Endothelial cell (in vitro differentiated cells): ENCODE results near the gene MCM3AP. TPM values are rescaled to one million over a fixed set of nuclear protein-coding genes. Genes with fewer than 3 reads are reported as not detected.
A peak's percentile ranks its signal among the peaks of the same experiment; 100 is the strongest.

Source experiments
- DNase-seq: peaks from one replicate; pipeline ENCODE4 v3.0.0; 2021; ENCODE audit warnings: low spot score
- H3K27ac Mint-ChIP-seq: one replicate; pipeline ENCODE4 v1.8.0; 2021; ENCODE audit warnings: mixed read lengths, inconsistent platforms; ENCODE audit not compliant: unreplicated experiment
- H3K27me3 Mint-ChIP-seq: one replicate; pipeline ENCODE4 v1.8.0; 2021; ENCODE audit warnings: mild to moderate bottlenecking, moderate library complexity, mixed read lengths, inconsistent platforms; ENCODE audit not compliant: unreplicated experiment
- H3K36me3 Mint-ChIP-seq: one replicate; pipeline ENCODE4 v1.8.0; 2021; ENCODE audit warnings: mild to moderate bottlenecking, low read depth, mixed read lengths, inconsistent platforms; ENCODE audit not compliant: unreplicated experiment
- H3K4me1 Mint-ChIP-seq: one replicate; pipeline ENCODE4 v1.8.0; 2021; ENCODE audit warnings: mild to moderate bottlenecking, mixed read lengths, inconsistent platforms; ENCODE audit not compliant: unreplicated experiment
- H3K4me3 Mint-ChIP-seq: one replicate; pipeline ENCODE4 v1.8.0; 2021; ENCODE audit warnings: mild to moderate bottlenecking, mixed read lengths, inconsistent platforms; ENCODE audit not compliant: unreplicated experiment
- H3K9me3 Mint-ChIP-seq: one replicate; pipeline ENCODE4 v1.8.0; 2021; ENCODE audit warnings: mixed read lengths, inconsistent platforms; ENCODE audit not compliant: unreplicated experiment
- total RNA-seq: library from RNA; stranded (reverse); fragmentation: NEBNext Ultra II Directional; extraction: Animal tissue kit (Norgen Biotek cat#: 25700); gene quantifications from one replicate; pipeline ENCODE4 v1.2.1, GENCODE V29; 2021; ENCODE audit not compliant: unreplicated experiment
- TF ChIP-seq, protein P1 (sequence below): fragments of 200-600 bp; sonication (generic); IDR thresholded peaks from one replicate; pipeline ENCODE4 v1.5.0; 2021; ENCODE audit warnings: antibody characterized with exemption; ENCODE audit not compliant: unreplicated experiment

MCM3AP gene
- total RNA-seq, 1 donor from 2014 or later = 92.1 TPM

DNA sequence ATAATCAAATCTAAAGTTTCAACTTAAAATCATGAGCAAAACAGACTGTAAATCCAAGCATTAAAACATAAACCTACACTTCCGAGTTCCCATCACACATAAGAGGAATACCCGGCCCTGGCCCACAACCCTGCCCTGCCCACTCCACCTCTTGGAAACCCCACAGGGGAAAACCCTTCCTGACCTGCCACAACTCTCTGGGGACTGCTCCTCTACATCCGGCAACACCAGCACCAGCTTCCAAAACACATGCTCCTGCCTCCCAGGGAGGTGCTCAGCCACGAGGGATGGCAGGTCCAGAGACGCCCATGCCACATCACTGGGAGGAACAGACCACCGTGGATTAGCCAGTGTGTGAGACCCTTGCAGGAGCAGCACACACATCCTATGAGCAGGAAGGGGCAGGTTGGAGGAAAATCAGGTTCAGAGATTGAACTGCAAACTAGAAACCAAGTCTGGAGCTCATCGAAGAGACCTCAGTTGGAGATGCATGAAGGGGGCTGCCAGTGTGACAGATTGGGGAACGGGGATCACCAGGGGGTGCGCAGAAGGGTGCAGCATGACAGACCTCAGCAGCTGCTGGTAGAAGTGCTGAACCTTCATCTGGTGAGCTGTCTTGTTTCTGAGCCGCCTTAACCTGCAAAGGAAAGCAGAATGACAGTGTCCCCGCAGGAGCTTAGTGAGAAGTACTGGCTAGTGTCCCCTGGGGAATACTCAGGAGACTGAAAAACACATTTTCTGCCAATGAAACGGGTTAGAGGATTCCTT, 31.0 kb downstream of the MCM3AP start:
- Mint-ChIP-seq H3K9me3 (no peaks in the 10 kb centered on the region), H3K36me3 (peaks cover 62% of the 10 kb centered on the region)

DNA sequence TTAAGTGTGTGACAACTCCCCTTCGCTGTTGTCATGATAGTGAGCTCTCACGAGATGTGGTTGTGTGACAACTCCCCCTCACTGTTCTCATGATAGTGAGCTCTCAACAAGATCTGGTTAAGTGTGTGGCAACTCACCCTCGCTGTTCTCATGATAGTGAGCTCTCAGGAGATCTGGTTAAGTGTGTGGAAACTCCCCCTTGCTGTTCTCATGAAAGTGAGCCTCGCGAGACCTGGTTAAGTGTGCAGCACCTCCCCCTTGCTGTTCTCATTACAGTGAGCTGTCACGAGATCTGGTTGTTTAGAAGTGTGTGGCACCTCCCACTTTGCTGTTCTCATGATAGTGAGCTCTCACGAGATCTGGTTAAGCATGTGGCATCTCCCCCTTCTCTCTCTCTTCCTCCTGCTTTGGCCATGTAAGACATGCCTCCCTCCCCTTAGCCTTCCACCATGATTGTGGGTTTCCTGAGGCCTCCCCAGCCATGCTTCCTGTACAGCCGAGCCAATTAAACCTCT, 31.7 kb downstream of the MCM3AP start:
- no peak for DNase-seq
- peak overlapping the region; percentile 62 for H3K4me3 Mint-ChIP-seq
- peaks cover 1% of the 10 kb centered on the region for H3K27me3 Mint-ChIP-seq
- peaks cover 20% of the 10 kb centered on the region for H3K4me1 Mint-ChIP-seq
- TF ChIP-seq, protein P1, sequence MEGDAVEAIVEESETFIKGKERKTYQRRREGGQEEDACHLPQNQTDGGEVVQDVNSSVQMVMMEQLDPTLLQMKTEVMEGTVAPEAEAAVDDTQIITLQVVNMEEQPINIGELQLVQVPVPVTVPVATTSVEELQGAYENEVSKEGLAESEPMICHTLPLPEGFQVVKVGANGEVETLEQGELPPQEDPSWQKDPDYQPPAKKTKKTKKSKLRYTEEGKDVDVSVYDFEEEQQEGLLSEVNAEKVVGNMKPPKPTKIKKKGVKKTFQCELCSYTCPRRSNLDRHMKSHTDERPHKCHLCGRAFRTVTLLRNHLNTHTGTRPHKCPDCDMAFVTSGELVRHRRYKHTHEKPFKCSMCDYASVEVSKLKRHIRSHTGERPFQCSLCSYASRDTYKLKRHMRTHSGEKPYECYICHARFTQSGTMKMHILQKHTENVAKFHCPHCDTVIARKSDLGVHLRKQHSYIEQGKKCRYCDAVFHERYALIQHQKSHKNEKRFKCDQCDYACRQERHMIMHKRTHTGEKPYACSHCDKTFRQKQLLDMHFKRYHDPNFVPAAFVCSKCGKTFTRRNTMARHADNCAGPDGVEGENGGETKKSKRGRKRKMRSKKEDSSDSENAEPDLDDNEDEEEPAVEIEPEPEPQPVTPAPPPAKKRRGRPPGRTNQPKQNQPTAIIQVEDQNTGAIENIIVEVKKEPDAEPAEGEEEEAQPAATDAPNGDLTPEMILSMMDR = no peak
- peaks cover 64% of the 10 kb centered on the region for H3K36me3 Mint-ChIP-seq
- H3K9me3 Mint-ChIP-seq = no peaks in the 10 kb centered on the region
- H3K27ac Mint-ChIP-seq = peak overlapping the region; percentile 59

More for the DNA sequence above, 31.0 kb downstream of the MCM3AP start:
- Mint-ChIP-seq H3K4me3 (peak overlapping the region; percentile 70), H3K4me1 (peaks cover 20% of the 10 kb centered on the region), H3K27me3 (peaks cover 1% of the 10 kb centered on the region), H3K27ac (peak overlapping the region; percentile 59)
- TF ChIP-seq, protein P1 = no peak
- no peak for DNase-seq

DNA sequence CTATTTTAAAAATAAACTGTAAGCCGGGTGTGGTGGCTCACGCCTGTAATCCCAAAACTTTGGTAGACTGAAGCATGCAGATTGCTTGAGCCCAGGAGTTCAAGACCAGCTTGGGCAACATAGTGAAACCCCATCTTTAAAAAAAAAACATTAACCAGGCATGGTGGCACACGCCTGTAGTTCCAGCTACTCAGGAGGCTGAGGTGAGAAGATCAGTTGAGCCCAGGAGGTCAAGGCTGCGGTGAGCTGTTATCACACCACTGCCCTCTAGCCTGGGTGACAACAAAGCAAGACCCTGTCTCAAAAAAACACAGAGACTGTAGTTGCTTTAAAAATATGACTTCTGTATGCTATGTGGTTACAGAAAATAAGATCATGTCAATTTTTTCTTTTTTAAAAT, 32.6 kb downstream of the MCM3AP start:
- Mint-ChIP-seq H3K9me3 (no peaks in the 10 kb centered on the region), H3K4me1 (peaks cover 20% of the 10 kb centered on the region), H3K27me3 (peaks cover 1% of the 10 kb centered on the region), H3K36me3 (peaks cover 65% of the 10 kb centered on the region), H3K27ac (no peak overlapping the region), H3K4me3 (no peak overlapping the region)
- no peak for DNase-seq
- TF ChIP-seq, protein P1 = no peak

DNA sequence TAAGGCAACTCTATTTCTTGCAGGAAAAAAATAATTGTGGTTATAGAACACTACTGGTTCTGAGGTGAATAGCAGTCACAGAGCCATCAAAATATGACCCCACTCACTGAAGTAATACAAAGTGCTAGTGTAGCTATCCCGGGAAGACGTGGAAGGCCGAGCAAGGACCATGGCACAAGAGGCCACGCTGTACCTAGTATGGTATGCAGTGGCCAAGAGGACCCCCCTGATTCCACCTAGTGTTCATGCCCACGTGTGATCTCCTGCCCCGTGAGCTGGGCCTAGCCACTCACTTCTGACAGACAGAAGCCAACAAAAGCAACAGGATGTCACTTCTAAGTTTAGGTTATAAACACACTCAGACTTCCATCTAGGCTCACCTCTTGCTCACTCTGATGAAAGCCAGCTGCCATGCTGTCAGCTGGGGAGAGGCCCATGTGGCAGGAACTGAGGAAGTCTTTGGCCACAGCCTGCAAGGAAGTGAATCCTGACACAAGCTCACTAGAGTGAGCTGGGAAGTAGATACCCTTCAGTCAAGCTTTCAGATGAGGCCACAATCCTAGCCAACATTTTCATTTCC, 35.2 kb downstream of the MCM3AP start:
- Mint-ChIP-seq H3K4me1 (peaks cover 20% of the 10 kb centered on the region), H3K4me3 (peak overlapping the region; percentile 57), H3K27ac (no peak overlapping the region), H3K36me3 (peaks cover 66% of the 10 kb centered on the region), H3K27me3 (peaks cover 4% of the 10 kb centered on the region), H3K9me3 (no peaks in the 10 kb centered on the region)
- TF ChIP-seq, protein P1 = no peak
- DNase-seq = no peak

DNA sequence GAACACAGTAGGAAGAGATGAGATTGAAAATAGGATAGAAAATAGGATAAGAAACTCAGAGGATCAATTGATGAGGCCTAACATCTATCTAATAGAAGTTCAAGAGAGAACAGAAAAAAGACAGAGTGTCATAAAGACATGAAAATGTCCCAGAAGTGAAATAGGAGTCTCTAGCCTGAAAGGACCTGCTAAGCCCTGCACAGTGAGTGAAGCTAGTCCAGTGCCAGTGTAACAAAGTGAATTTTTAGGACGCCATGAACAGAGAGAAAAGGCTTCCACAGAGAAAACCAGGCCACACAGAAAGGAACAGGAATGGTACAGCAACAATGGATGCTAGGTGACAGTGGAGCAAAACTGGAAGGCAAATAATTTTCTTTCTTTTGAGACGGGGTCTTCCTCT, 36.6 kb downstream of the MCM3AP start:
- Mint-ChIP-seq H3K27ac (no peak overlapping the region), H3K36me3 (peaks cover 56% of the 10 kb centered on the region), H3K27me3 (peaks cover 4% of the 10 kb centered on the region), H3K4me1 (peaks cover 12% of the 10 kb centered on the region), H3K4me3 (peak overlapping the region; percentile 43), H3K9me3 (no peaks in the 10 kb centered on the region)
- DNase-seq = no peak
- TF ChIP-seq, protein P1 = no peak
